H1 (cell line): Measurements from ENCODE around the gene ATP7A. TPM values are rescaled to one million over a fixed set of nuclear protein-coding genes. Genes with fewer than 3 reads are reported as not detected.

ENCODE experiments used
- CTCF ChIA-PET: fragments of 300-600 bp; sonication (Branson Sonifier 250); formaldehyde crosslinking; loops from one replicate; lab custom pipeline; 2021; ENCODE audit not compliant: partially characterized antibody; lab: Charles Lee
- POLR2A ChIA-PET: fragments of 300-600 bp; sonication (Branson Sonifier 250); formaldehyde crosslinking; loops from one replicate; lab custom pipeline; 2021; ENCODE audit warnings: inconsistent platforms; ENCODE audit not compliant: partially characterized antibody; lab: Charles Lee
- DNase-seq, 2 experiments: peaks; one replicate each; pipeline versions ENCODE4 v3.0.0 to v3.0.0-alpha.2; 2010 to 2022; ENCODE audit warnings: low spot score in 2 of 2, low read depth in 1 of 2, mixed read lengths in 1 of 2
- FAIRE-seq: peaks from 2 replicates; lab custom pipeline; 2011; peaks lifted over from hg19 to GRCh38; lab: Jason Lieb, UNC
- H2AFZ ChIP-seq: 2 replicates; pipeline ENCODE4 v1.8.1; 2012; ENCODE audit warnings: low read length, inconsistent platforms
- H2AK5ac ChIP-seq: 2 replicates; pipeline ENCODE4 v1.6.1; 2013; ENCODE audit warnings: low read depth, low read length
- H2BK120ac ChIP-seq: replicated peaks from 2 replicates; pipeline ENCODE3; 2013; ENCODE audit warnings: low read depth, low read length, inconsistent platforms
- H2BK12ac ChIP-seq: 2 replicates; pipeline ENCODE4 v1.6.1; 2013; ENCODE audit warnings: low read depth, low read length
- H2BK15ac ChIP-seq: 2 replicates; pipeline ENCODE4 v1.6.1; 2013; ENCODE audit warnings: low read length
- H2BK20ac ChIP-seq: 2 replicates; pipeline ENCODE4 v1.6.1; 2013; ENCODE audit warnings: low read length
- H2BK5ac ChIP-seq: 2 replicates; pipeline ENCODE4 v1.6.1; 2013; ENCODE audit warnings: low read depth, low read length
- H3K14ac ChIP-seq: 2 replicates; pipeline ENCODE4 v1.6.1; 2013; ENCODE audit warnings: inconsistent platforms; ENCODE audit not compliant: insufficient read length
- H3K18ac ChIP-seq: 2 replicates; pipeline ENCODE4 v1.6.1; 2013; ENCODE audit warnings: low read length; ENCODE audit errors: extremely low read depth
- H3K23ac ChIP-seq: 2 replicates; pipeline ENCODE4 v1.6.1; 2013; ENCODE audit warnings: inconsistent platforms; ENCODE audit not compliant: insufficient read length
- H3K23me2 ChIP-seq: 2 replicates; pipeline ENCODE4 v1.6.1; 2013; ENCODE audit warnings: low read depth, low read length
- H3K27ac ChIP-seq: 2 replicates; pipeline ENCODE4 v1.6.1; 2011; ENCODE audit warnings: low read depth, low read length, inconsistent platforms
- H3K27me3 ChIP-seq, 4 experiments: replicated peaks in 1 of 4; 1 replicate in 1 of 4; 2 replicates in 3 of 4; pipeline versions ENCODE4 v1.6.1 to v1.8.1; 2011 to 2013; ENCODE audit warnings: low read length in 3 of 4, mild to moderate bottlenecking in 3 of 4, inconsistent platforms in 2 of 4, mixed read lengths in 2 of 4, moderate library complexity in 1 of 4; ENCODE audit not compliant: control insufficient read depth in 3 of 4, insufficient read depth in 3 of 4; ENCODE audit errors: extremely low read depth in 1 of 4
- H3K36me3 ChIP-seq, 4 experiments: 2 replicates each; pipeline versions ENCODE4 v1.6.1 to v1.8.1; 2011 to 2013; ENCODE audit warnings: mild to moderate bottlenecking in 4 of 4, low read length in 3 of 4, moderate library complexity in 2 of 4, control low read depth in 1 of 4, inconsistent platforms in 1 of 4; ENCODE audit not compliant: insufficient read depth in 4 of 4, control insufficient read depth in 2 of 4
- H3K4ac ChIP-seq: replicated peaks from 2 replicates; pipeline ENCODE3; 2013; ENCODE audit warnings: low read length, low read depth, mixed read lengths, inconsistent platforms; ENCODE audit not compliant: insufficient read length
- H3K4me1 ChIP-seq, 4 experiments: replicated peaks in 1 of 4; 1 replicate in 1 of 4; 2 replicates in 3 of 4; pipeline versions ENCODE4 v1.6.1 to v1.8.1; 2011 to 2013; ENCODE audit warnings: low read length in 3 of 4, inconsistent platforms in 2 of 4, mixed read lengths in 1 of 4; ENCODE audit not compliant: insufficient read depth in 4 of 4, control insufficient read depth in 3 of 4
- H3K4me2 ChIP-seq, 2 experiments: 2 replicates each; pipeline versions ENCODE4 v1.6.1 to v1.8.1; 2011 to 2013; ENCODE audit warnings: low read depth in 2 of 2, low read length in 2 of 2, control low read depth in 1 of 2, inconsistent platforms in 1 of 2, mild to moderate bottlenecking in 1 of 2; ENCODE audit not compliant: insufficient read depth in 1 of 2
- H3K4me3 ChIP-seq, 4 experiments: fragments of 200-600, 300-600 bp in 1 of 4; sonication (generic), shearing (Covaris generic), sonication (Bioruptor Twin) in 1 of 4; 2 replicates each; pipeline versions ENCODE4 v1.5.1 to v1.8.1; 2011 to 2016; ENCODE audit warnings: low read length in 4 of 4, low read depth in 3 of 4, control low read depth in 2 of 4, inconsistent platforms in 2 of 4, mild to moderate bottlenecking in 2 of 4, mixed read lengths in 1 of 4, moderate library complexity in 1 of 4; ENCODE audit not compliant: insufficient read depth in 2 of 4; ENCODE audit errors: extremely low read depth in 1 of 4
- H3K56ac ChIP-seq: replicated peaks from 2 replicates; pipeline ENCODE3; 2013; ENCODE audit warnings: low read depth, mild to moderate bottlenecking, mixed read lengths, low read length, inconsistent platforms; ENCODE audit not compliant: insufficient read length
- H3K79me1 ChIP-seq: 2 replicates; pipeline ENCODE4 v1.6.1; 2013; ENCODE audit warnings: low read depth, low read length, control low read depth
- H3K79me2 ChIP-seq, 2 experiments: 2 replicates each; pipeline versions ENCODE4 v1.6.1 to v1.8.1; 2012 to 2013; ENCODE audit warnings: low read length in 2 of 2, mild to moderate bottlenecking in 2 of 2, inconsistent platforms in 1 of 2; ENCODE audit not compliant: insufficient read depth in 2 of 2, control insufficient read depth in 1 of 2
- H3K9ac ChIP-seq, 4 experiments: replicated peaks in 1 of 4; 1 replicate in 1 of 4; 2 replicates in 3 of 4; pipeline versions ENCODE4 v1.6.1 to v1.8.1; 2011 to 2013; ENCODE audit warnings: low read depth in 3 of 4, low read length in 3 of 4, control low read depth in 2 of 4, mild to moderate bottlenecking in 2 of 4, moderate library complexity in 2 of 4, inconsistent platforms in 1 of 4; ENCODE audit errors: extremely low read depth in 1 of 4
- H3K9me3 ChIP-seq, 2 experiments: 2 replicates each; pipeline versions ENCODE4 v1.6.1 to v1.8.1; 2012 to 2013; ENCODE audit warnings: mild to moderate bottlenecking in 2 of 2, moderate library complexity in 2 of 2, control low read depth in 1 of 2, inconsistent platforms in 1 of 2, low read depth in 1 of 2, low read length in 1 of 2, mixed read lengths in 1 of 2; ENCODE audit not compliant: insufficient read depth in 2 of 2
- H4K20me1 ChIP-seq, 2 experiments: replicated peaks in 1 of 2; 2 replicates each; pipeline versions ENCODE3 to v1.8.1; 2011 to 2013; ENCODE audit warnings: inconsistent platforms in 2 of 2, low read length in 2 of 2, mild to moderate bottlenecking in 1 of 2; ENCODE audit not compliant: insufficient read depth in 2 of 2, control insufficient read depth in 1 of 2
- H4K5ac ChIP-seq: 2 replicates; pipeline ENCODE4 v1.6.1; 2013; ENCODE audit warnings: low read length, low read depth, mixed read lengths, inconsistent platforms; ENCODE audit not compliant: insufficient read length
- H4K8ac ChIP-seq: 2 replicates; pipeline ENCODE4 v1.8.0; 2013; ENCODE audit warnings: mild to moderate bottlenecking, moderate library complexity, low read length, inconsistent platforms; ENCODE audit not compliant: insufficient read depth; ENCODE audit errors: extremely low read depth
- H4K91ac ChIP-seq: replicated peaks from 2 replicates; pipeline ENCODE3; 2013; ENCODE audit warnings: low read length, mixed read lengths, inconsistent platforms; ENCODE audit not compliant: insufficient read length
- ATF3 ChIP-seq: IDR thresholded peaks from 2 replicates; pipeline ENCODE4 v1.6.1; 2011; ENCODE audit warnings: low read depth, mild to moderate bottlenecking, low read length; ENCODE audit not compliant: insufficient read depth
- CBX5 ChIP-seq: fragments of 300-800, 300-1000 bp; sonication (generic); IDR thresholded peaks from 2 replicates; pipeline ENCODE4 v1.7.1; 2016; ENCODE audit warnings: antibody characterized with exemption, low read length, low read depth
- CEBPB ChIP-seq: IDR thresholded peaks from 2 replicates; pipeline ENCODE4 v1.6.1; 2012; ENCODE audit warnings: low read depth, low read length
- EGR1 ChIP-seq: IDR thresholded peaks from 2 replicates; pipeline ENCODE4 v1.6.1; 2011; ENCODE audit warnings: low read depth, low read length, borderline replicate concordance
- EP300 ChIP-seq, 2 experiments: IDR thresholded peaks; 1 replicate in 1 of 2; 2 replicates in 1 of 2; pipeline ENCODE4 v1.6.1; 2011 to 2012; ENCODE audit warnings: low read depth in 2 of 2, low read length in 2 of 2, mild to moderate bottlenecking in 2 of 2, borderline replicate concordance in 1 of 2, inconsistent platforms in 1 of 2, moderate library complexity in 1 of 2
- GTF2F1 ChIP-seq: IDR thresholded peaks from 2 replicates; pipeline ENCODE4 v1.6.1; 2012; ENCODE audit warnings: low read depth, low read length, improper control_type of control experiment, borderline replicate concordance
- JUND ChIP-seq: IDR thresholded peaks from 2 replicates; pipeline ENCODE4 v1.6.1; 2011; ENCODE audit warnings: mild to moderate bottlenecking, improper control_type of control experiment, low read length
- NRF1 ChIP-seq: IDR thresholded peaks from 2 replicates; pipeline ENCODE4 v1.6.1; 2011; ENCODE audit warnings: mild to moderate bottlenecking, low read depth, low read length, improper control_type of control experiment
- PHF8 ChIP-seq: fragments of 200-600 bp; sonication (generic); conservative IDR thresholded peaks from 2 replicates; pipeline ENCODE4 v1.7.1; 2012; ENCODE audit warnings: low read depth, mild to moderate bottlenecking, inconsistent platforms, low read length, moderate library complexity
- USF2 ChIP-seq: IDR thresholded peaks from 2 replicates; pipeline ENCODE4 v1.6.1; 2011; ENCODE audit warnings: low read length, improper control_type of control experiment
- WGBS, 2 experiments: shearing (Covaris generic) in 1 of 2; methylation state at CpG; one replicate each; pipeline versions ENCODE4 v1.1.6 to v1.1.7; 2013 to 2015; ENCODE audit warnings: low lambda C conversion rate in 2 of 2, mixed read lengths in 2 of 2, inconsistent platforms in 1 of 2, low coverage in 1 of 2, missing lambda C conversion rate in 1 of 2; ENCODE audit not compliant: insufficient replicate concordance in 2 of 2, insufficient coverage in 1 of 2, insufficient read length in 1 of 2; ENCODE audit errors: extremely low coverage in 1 of 2, missing lambda C conversion rate in 1 of 2; 5-methylcytosine and 5-hydroxymethylcytosine counted together
- polyA plus RNA-seq, 7 experiments: library from polyadenylated mRNA; depleted of rRNA in 3 of 7; stranded (reverse) in 5 of 7; unstranded in 2 of 7; fragments of >200 nt in 5 of 7; fragments of 200-250 nt in 2 of 7; gene quantifications; 1 replicate in 5 of 7; 2 replicates in 1 of 7; 4 replicates in 1 of 7; pipeline versions ENCODE4 v1.2.1 to v1.2.3, GENCODE V29; 2011 to 2013; ENCODE audit warnings: missing spikeins in 2 of 7, mixed read lengths in 2 of 7
- total RNA-seq: library from RNA; stranded (reverse); fragmentation: NEBNext Ultra II Directional; extraction: Animal tissue kit (Norgen Biotek cat#: 25700); gene quantifications from 2 replicates; pipeline ENCODE4 v1.2.1, GENCODE V29; 2021
- TF ChIP-seq, protein P1 (sequence below): IDR thresholded peaks from 2 replicates; pipeline ENCODE4 v1.6.1; 2012; ENCODE audit warnings: low read length, inconsistent platforms

The ATP7A gene
- total and polyA plus RNA-seq, 2 of the 8 experiments (the other 6 are each of a cell fraction or from before 2014, with no cell fraction given) = 0.73 to 2.8 TPM

- Histone ChIP-seq H2BK5ac (no peak overlapping the region), H4K91ac (no peak overlapping the region), H3K4ac (no peak overlapping the region), H3K79me2 (no peaks in the 10 kb centered on the region), H3K27me3 (no peaks in the 10 kb centered on the region), H3K14ac (no peak overlapping the region), H3K18ac (no peak overlapping the region), H2BK15ac (no peak overlapping the region), H2AFZ (no peak overlapping the region), H4K5ac (no peak overlapping the region), H3K36me3 (no peaks in the 10 kb centered on the region), H3K4me3 (no peak overlapping the region), H3K23ac (no peak overlapping the region), H3K9me3 (no peaks in the 10 kb centered on the region), H3K9ac (no peak overlapping the region), H4K20me1 (no peaks in the 10 kb centered on the region), H4K8ac (no peak overlapping the region), H2BK12ac (no peak overlapping the region), H2AK5ac (no peak overlapping the region), H3K4me1 (no peaks in the 10 kb centered on the region), H3K27ac (no peak overlapping the region), H3K4me2 (no peak overlapping the region), H2BK20ac (no peak overlapping the region), H3K79me1 (no peaks in the 10 kb centered on the region), H3K56ac (no peak overlapping the region), H2BK120ac (no peak overlapping the region), H3K23me2 (no peaks in the 10 kb centered on the region)
- DNase-seq (no peak), FAIRE-seq (no peak)
- POLR2A ChIA-PET = no interaction called here
- 88% methylated on average over 1 of the region's 1 CpG; no CpG with 5 or more reads in 1 of the 2 experiments for WGBS, 2 experiments
- CTCF ChIA-PET = no interaction called here
- no peak for TF ChIP-seq GTF2F1
- no peak for TF ChIP-seq NRF1
- no peak for TF ChIP-seq JUND
- TF ChIP-seq, protein P1, sequence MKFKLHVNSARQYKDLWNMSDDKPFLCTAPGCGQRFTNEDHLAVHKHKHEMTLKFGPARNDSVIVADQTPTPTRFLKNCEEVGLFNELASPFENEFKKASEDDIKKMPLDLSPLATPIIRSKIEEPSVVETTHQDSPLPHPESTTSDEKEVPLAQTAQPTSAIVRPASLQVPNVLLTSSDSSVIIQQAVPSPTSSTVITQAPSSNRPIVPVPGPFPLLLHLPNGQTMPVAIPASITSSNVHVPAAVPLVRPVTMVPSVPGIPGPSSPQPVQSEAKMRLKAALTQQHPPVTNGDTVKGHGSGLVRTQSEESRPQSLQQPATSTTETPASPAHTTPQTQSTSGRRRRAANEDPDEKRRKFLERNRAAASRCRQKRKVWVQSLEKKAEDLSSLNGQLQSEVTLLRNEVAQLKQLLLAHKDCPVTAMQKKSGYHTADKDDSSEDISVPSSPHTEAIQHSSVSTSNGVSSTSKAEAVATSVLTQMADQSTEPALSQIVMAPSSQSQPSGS = no peak
- TF ChIP-seq USF2 = no peak
- TF ChIP-seq EGR1 = no peak
- no peak for TF ChIP-seq PHF8
- no peak for TF ChIP-seq CBX5
- TF ChIP-seq CEBPB = no peak
- TF ChIP-seq ATF3 = no peak
- no peak for TF ChIP-seq EP300 (IDR thresholded peaks at IDR 0.05; ENCODE audit: borderline replicate concordance in 1 of 2, low read depth in 2 of 2, low read length in 2 of 2)
These were observed 20.1 kb downstream of the ATP7A start for GRCh38 chrX:77930581-77930980.
